Neural progenitor cell (in vitro differentiated cells): ENCODE results near the gene EHMT1. TPM values are rescaled to one million over a fixed set of nuclear protein-coding genes. Genes with fewer than 3 reads are reported as not detected.

Source experiments
- DNase-seq: peaks from one replicate; pipeline ENCODE4 v3.0.0-alpha.2; 2016; ENCODE audit warnings: low spot score
- H2AFZ ChIP-seq: fragments of 200-600 bp; sonication (generic); replicated peaks from 2 replicates; pipeline ENCODE4 v1.6.1; 2016; ENCODE audit warnings: antibody characterized with exemption
- H3F3A ChIP-seq: fragments of 200-600 bp; sonication (generic); 2 replicates; pipeline ENCODE4 v1.6.1; 2016; ENCODE audit warnings: antibody characterized with exemption, low read depth
- H3K27ac ChIP-seq: fragments of 200-600 bp; sonication (generic); 2 replicates; pipeline ENCODE4 v1.5.1; 2016; ENCODE audit warnings: mild to moderate bottlenecking
- H3K27me3 ChIP-seq: fragments of 200-600 bp; sonication (generic); 2 replicates; pipeline ENCODE4 v1.6.1; 2016; ENCODE audit warnings: mild to moderate bottlenecking, moderate library complexity
- H3K36me3 ChIP-seq: fragments of 200-600 bp; sonication (generic); 2 replicates; pipeline ENCODE4 v1.5.1; 2016
- H3K4me1 ChIP-seq: fragments of 200-600 bp; sonication (generic); 2 replicates; pipeline ENCODE4 v1.6.1; 2016; ENCODE audit warnings: mixed run types
- H3K4me2 ChIP-seq: fragments of 200-600 bp; sonication (generic); 2 replicates; pipeline ENCODE4 v1.6.1; 2016
- H3K4me3 ChIP-seq: fragments of 200-600 bp; sonication (generic); 2 replicates; pipeline ENCODE4 v1.5.1; 2016
- H3K79me2 ChIP-seq: fragments of 200-600 bp; sonication (generic); 2 replicates; pipeline ENCODE4 v1.6.1; 2016; ENCODE audit warnings: low read depth
- H3K9ac ChIP-seq: fragments of 200-600 bp; sonication (generic); 2 replicates; pipeline ENCODE4 v1.6.1; 2016
- H3K9me3 ChIP-seq: fragments of 200-600 bp; sonication (generic); 2 replicates; pipeline ENCODE4 v1.5.1; 2016; ENCODE audit warnings: low read depth
- H4K20me1 ChIP-seq: fragments of 200-600 bp; sonication (generic); 2 replicates; pipeline ENCODE4 v1.6.1; 2016; ENCODE audit warnings: low read depth
- H3K27ac Mint-ChIP-seq: 3 replicates; pipeline ENCODE4 v1.8.0; 2021; ENCODE audit warnings: mixed read lengths
- H3K27me3 Mint-ChIP-seq: 2 replicates; pipeline ENCODE4 v1.8.0; 2022; ENCODE audit warnings: low read depth, mild to moderate bottlenecking, inconsistent platforms, moderate library complexity, mixed read lengths; ENCODE audit not compliant: insufficient read depth
- H3K36me3 Mint-ChIP-seq: 3 replicates; pipeline ENCODE4 v1.8.0; 2021; ENCODE audit warnings: mixed read lengths
- H3K4me1 Mint-ChIP-seq: 3 replicates; pipeline ENCODE4 v1.8.0; 2021; ENCODE audit warnings: mixed read lengths
- H3K4me3 Mint-ChIP-seq: 3 replicates; pipeline ENCODE4 v1.8.0; 2021; ENCODE audit warnings: mild to moderate bottlenecking, moderate library complexity, mixed read lengths
- H3K9me3 Mint-ChIP-seq: 3 replicates; pipeline ENCODE4 v1.8.0; 2020; ENCODE audit warnings: mixed read lengths
- CTCF ChIP-seq: fragments of 200-600 bp; sonication (generic); IDR thresholded peaks from 2 replicates; pipeline ENCODE4 v1.5.1; 2017; ENCODE audit warnings: antibody characterized with exemption, mild to moderate bottlenecking
- EZH2 ChIP-seq: fragments of 200-600 bp; sonication (generic); IDR thresholded peaks from 2 replicates; pipeline ENCODE4 v1.6.1; 2017; ENCODE audit warnings: antibody characterized with exemption, mild to moderate bottlenecking, moderate library complexity
- EZH2phosphoT487 ChIP-seq: fragments of 200-600 bp; sonication (generic); IDR thresholded peaks from 2 replicates; pipeline ENCODE4 v1.6.1; 2017; ENCODE audit warnings: antibody characterized with exemption
- total RNA-seq: library from RNA; depleted of rRNA; stranded (reverse); fragments of >200 nt; gene quantifications from 2 replicates; pipeline ENCODE4 v1.2.3, GENCODE V29; 2015; ENCODE audit warnings: low replicate concordance

EHMT1 gene
- total RNA-seq, 1 donor from 2014 or later, result 47.8 TPM

GRCh38 chr9:137758067-137758466 is 139.3 kb downstream of the EHMT1 start:
- no peak overlapping the region for H3K4me2 ChIP-seq
- Mint-ChIP-seq H3K36me3 (peaks cover 63% of the 10 kb centered on the region), H3K9me3 (peaks cover 13% of the 10 kb centered on the region), H3K4me3 (no peak overlapping the region), H3K4me1 (peaks cover 10% of the 10 kb centered on the region), H3K27ac (peak overlapping the region; percentile 63), H3K27me3 (peaks cover 4% of the 10 kb centered on the region)
- no peaks in the 10 kb centered on the region for H3K36me3 ChIP-seq
- H3K79me2 ChIP-seq, result peaks cover 28% of the 10 kb centered on the region
- no peaks in the 10 kb centered on the region for H3F3A ChIP-seq
- TF ChIP-seq CTCF, result no peak
- no peak overlapping the region for H3K4me3 ChIP-seq
- H3K27ac ChIP-seq, result no peak overlapping the region
- H2AFZ ChIP-seq, result no peak overlapping the region
- DNase-seq, result no peak
- H3K4me1 ChIP-seq, result no peaks in the 10 kb centered on the region
- no peaks in the 10 kb centered on the region for H3K27me3 ChIP-seq
- peaks cover 18% of the 10 kb centered on the region for H4K20me1 ChIP-seq
- H3K9me3 ChIP-seq, result no peaks in the 10 kb centered on the region
- H3K9ac ChIP-seq, result no peak overlapping the region

- no peak overlapping the region for H3K27ac ChIP-seq
- H3K27ac Mint-ChIP-seq, result no peak overlapping the region
- no peak overlapping the region for H3K4me3 Mint-ChIP-seq
- H3K4me1 Mint-ChIP-seq, result peaks cover 10% of the 10 kb centered on the region
- no peak for DNase-seq
- H3K27me3 ChIP-seq, result no peaks in the 10 kb centered on the region
- H3K9me3 ChIP-seq, result no peaks in the 10 kb centered on the region
- peaks cover 28% of the 10 kb centered on the region for H3K79me2 ChIP-seq
- H3F3A ChIP-seq, result no peaks in the 10 kb centered on the region
- H3K9me3 Mint-ChIP-seq, result peaks cover 9% of the 10 kb centered on the region
- H3K9ac ChIP-seq, result no peak overlapping the region
- no peak overlapping the region for H3K4me2 ChIP-seq
- no peak for TF ChIP-seq CTCF
- no peak for TF ChIP-seq EZH2phosphoT487
- no peak for TF ChIP-seq EZH2
- no peak overlapping the region for H2AFZ ChIP-seq
- peaks cover 61% of the 10 kb centered on the region for H3K36me3 Mint-ChIP-seq
- H4K20me1 ChIP-seq, result peaks cover 20% of the 10 kb centered on the region
- H3K36me3 ChIP-seq, result no peaks in the 10 kb centered on the region
- H3K4me3 ChIP-seq, result no peak overlapping the region
- H3K27me3 Mint-ChIP-seq, result peaks cover 2% of the 10 kb centered on the region
- H3K4me1 ChIP-seq, result no peaks in the 10 kb centered on the region
These were observed 140.3 kb downstream of the EHMT1 start for GRCh38 chr9:137759117-137759516.

GRCh38 chr9:137759649-137760321 is 141.0 kb downstream of the EHMT1 start:
- no peak overlapping the region for H2AFZ ChIP-seq
- peaks cover 20% of the 10 kb centered on the region for H4K20me1 ChIP-seq
- Mint-ChIP-seq H3K36me3 (peaks cover 62% of the 10 kb centered on the region), H3K27me3 (peaks cover 2% of the 10 kb centered on the region), H3K27ac (no peak overlapping the region), H3K4me3 (peak overlapping the region; percentile 24), H3K4me1 (peaks cover 10% of the 10 kb centered on the region), H3K9me3 (peaks cover 9% of the 10 kb centered on the region)
- TF ChIP-seq CTCF (no peak), EZH2phosphoT487 (no peak), EZH2 (no peak)
- H3K79me2 ChIP-seq, result peaks cover 28% of the 10 kb centered on the region
- H3K27ac ChIP-seq, result no peak overlapping the region
- no peaks in the 10 kb centered on the region for H3K36me3 ChIP-seq
- no peak overlapping the region for H3K4me2 ChIP-seq
- no peaks in the 10 kb centered on the region for H3K27me3 ChIP-seq
- no peaks in the 10 kb centered on the region for H3F3A ChIP-seq
- no peak overlapping the region for H3K4me3 ChIP-seq
- H3K9ac ChIP-seq, result no peak overlapping the region
- peak; percentile 86 for DNase-seq
- no peaks in the 10 kb centered on the region for H3K4me1 ChIP-seq
- H3K9me3 ChIP-seq, result no peaks in the 10 kb centered on the region
